Non-pigmented ciliary epithelial cell (primary cell): ENCODE results near the gene KRT81.
A peak's percentile ranks its signal among the peaks of the same experiment; 100 is the strongest.
"Not testable (repeated sequence)": the region's sequence is repeated elsewhere in the genome, so short reads cannot be mapped to it uniquely, and the experiment has no call there.

ENCODE experiments used
- DNase-seq: peaks from one replicate; pipeline ENCODE4 v3.0.0-alpha.2; 2010; ENCODE audit warnings: low read depth

KRT81 gene

DNA sequence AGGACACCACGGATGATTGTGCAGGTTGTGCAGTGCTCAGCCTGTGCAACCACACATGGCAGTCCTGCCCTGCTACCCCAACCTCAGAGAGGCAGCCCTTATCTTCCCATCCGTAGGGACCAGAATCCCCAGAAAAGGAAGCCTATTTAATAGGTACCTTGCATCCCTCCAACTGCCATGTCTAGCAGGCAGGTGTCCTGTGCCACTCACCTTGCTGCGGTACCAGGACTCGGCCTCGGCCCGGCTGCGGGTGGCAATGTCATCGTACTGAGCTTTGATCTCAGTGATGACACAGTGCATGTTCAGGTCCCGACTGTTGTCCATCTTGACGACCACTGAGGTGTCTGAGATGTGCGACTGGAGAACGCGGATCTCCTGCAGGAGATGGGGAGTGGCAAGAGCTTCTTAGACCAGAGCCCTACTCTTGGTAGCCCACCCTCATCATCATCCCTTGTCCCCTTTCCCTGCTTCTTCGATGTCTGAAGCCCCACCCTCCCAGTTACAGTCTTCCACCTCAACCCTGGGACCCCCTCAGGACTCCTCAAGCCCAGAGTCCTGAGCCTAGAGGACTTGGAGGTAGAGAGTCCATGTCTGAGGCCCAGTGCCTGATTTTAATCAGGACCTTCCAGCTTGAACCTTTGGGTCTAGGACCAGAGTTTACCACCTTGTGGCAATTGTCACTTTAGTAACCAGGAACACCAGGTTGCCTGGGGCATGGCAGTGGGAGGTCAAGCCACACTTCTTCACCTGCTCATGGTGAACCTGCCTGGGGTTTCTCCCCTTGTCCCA is 37.7 kb downstream of the KRT81 start:
- DNase-seq, result no peak

DNA sequence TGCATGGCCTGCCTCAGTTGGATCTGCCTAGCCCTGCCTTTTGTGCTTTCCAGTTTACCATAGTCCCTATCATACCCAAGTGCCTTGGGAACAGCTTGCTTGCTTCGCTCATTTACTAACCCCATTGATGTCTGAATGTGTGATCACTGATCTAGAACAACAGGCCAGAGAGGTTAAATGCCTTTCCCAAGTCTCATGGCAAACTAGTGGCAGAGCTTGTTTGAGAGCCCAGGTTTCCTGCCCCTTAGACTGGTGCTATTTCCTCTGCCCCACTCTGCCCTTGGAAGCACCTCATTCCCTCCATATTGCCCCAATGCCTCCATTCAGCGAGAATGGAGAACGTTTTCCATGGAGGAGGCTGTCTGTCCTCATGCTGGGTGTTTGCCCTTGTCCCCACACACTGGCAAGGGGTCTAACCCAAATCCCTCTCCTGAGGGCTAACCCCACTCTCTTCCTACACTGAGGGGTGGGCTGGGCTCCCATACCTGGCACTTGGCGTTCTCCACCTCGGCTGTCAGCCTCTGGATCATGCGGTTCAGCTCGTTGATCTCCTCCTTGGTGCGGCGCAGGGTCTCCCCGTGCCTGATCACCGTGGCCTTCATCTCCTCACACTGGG is 38.5 kb downstream of the KRT81 start:
- no peak for DNase-seq

GRCh38 chr12:52252175-52252615 is 39.1 kb downstream of the KRT81 start:
- DNase-seq, result not testable (repeated sequence)

DNA sequence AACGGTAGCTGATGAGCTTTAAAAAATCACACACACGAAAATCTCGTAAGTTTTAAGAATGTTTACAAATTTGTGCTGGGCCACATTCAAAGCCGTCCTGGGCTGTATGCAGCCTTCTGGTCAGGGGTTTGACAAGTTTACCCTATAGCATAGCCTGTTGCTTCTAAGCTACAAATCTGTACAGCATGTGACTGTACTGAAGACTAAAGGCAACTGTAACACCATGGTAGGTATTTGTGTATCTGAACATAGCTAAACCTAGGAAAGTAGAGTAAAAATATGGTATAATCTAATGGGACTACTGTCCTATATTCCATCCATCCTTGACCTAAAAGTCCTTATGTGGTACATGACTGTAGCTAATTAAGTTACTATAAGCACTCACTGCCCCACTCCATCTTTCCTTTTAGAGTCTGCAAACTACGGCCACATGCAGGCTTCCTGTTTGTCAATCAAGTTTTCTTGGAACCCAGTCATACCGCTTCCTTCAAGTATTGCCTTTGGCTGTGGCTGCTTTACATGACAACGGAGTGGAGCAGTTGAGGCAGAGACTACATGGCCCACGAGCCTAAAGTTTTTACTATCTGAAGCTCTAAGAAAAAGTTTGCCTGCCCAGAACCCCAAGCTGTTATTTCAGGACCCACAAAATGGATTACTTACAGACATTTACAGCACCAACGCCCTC is 39.8 kb downstream of the KRT81 start:
- DNase-seq, result no peak

DNA sequence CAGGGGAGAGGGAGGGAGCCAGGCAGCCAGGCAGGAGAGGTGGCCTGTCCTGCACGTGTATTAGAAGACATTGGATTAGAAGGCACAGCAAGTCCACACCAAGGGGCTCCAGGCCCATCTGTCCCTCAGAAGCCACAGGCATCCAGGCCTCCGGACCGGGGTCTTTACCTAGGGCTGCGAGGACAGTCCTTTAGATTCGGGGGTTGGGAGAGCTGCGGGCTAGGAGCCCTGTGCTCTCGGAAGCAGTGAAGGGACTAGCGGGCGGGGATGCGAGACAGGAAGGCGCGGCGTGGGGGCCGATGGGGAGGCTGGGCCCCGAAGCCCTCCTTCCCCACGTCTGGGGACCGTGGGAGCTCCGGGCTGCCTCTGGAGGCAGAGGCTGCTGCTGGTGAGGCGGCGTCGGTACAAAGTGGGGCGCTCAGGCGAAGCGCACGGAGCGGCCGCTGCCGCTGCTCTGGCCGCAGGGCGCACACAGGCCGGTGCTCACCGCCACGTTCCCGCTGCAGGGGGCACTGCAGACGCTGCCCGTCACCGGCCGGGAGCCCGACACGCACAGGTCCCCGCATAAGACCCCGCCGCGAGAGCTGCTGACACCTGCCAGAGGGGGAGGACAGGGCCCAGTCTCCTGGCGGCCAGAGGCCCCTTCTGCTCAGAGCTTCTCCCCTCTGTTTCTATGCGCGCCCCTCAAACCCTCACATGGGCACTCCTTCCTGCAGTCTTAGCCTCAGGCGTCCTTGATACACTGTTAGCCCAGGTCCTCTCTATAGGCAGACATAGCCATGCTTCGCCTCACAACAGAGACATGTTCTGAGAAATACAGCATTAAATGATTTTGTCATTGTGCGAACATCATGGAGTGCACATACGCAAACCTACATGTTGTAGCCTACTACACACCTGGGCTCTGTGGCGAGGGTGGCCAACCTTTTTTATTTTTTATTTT is 41.0 kb downstream of the KRT81 start:
- DNase-seq, result no peak

DNA sequence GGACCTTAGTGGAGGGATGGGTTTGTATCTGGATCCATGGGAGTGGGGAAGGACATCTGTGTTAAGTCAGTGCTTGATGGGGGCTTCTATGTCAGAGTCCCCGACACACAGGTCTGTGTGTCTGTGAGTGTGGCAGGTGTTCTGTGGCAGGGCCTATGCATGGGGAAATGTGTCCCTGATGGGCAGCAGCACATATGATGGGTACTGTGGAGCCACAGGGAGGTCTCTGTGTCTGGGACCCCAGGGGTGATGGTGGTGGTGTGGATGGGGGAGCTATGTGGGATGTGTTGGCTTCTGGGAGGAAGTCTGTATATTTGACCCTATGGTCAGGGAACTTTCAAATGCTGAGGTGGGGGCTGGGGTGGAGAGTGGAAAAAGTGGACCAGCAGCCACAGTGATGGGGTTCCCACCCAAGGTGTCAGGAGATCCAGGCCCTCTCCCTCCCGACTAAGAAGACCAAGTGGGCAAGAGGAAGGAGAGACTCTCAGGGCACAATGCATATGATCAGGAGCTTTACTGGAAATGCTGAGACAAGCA is 41.8 kb downstream of the KRT81 start:
- DNase-seq, result no peak

- DNase-seq, result no peak
Observed at GRCh38 chr12:52248541-52249461, 42.5 kb downstream of the KRT81 start.

DNA sequence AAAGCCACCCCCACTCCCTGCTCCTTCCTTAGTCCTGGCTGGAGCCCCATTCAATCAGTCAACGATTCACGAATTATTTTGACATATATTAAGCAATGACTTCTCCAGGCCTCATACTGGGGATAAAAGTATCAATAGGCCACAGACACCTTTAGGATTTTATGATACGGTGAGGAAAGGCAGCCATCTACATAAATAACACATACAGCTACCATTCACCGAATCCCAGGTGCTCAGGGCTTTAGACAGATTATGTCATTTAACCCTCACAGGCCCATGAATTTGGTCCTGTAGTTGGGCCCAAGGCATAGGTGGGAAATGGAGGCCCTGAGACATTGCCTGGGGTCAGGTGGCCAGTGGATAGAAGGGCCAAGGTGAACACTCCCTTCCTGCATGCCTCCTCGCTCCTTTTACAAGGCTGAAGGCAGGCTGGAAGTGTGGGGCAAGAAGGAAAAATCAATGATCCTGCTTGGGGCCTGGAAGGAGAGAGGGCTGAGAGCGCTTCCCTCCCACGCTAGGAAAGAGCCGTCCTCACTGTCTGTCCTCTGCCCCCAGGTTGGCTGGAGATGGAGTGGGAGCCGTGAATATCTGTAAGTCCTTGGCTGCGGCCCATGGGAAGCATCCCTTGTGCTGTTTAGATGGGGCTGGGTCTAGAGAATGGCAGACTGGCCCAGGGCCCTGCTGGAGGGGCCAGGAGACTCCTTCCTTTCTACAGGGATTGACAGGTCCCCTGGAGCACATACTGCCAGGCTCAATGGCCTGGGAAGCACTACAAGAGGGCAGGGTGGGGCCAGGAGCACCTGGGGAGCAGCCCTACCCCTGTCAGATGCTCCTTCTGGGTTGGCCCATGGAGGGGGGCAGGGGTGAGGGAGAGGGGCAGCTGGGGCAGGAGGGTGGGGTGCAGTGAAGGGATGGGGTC is 43.5 kb downstream of the KRT81 start:
- no peak for DNase-seq

- no peak for DNase-seq
Observed at GRCh38 chr12:52246720-52247621, 44.4 kb downstream of the KRT81 start.

- no peak for DNase-seq
Observed at GRCh38 chr12:52245962-52246569, 45.3 kb downstream of the KRT81 start.

DNA sequence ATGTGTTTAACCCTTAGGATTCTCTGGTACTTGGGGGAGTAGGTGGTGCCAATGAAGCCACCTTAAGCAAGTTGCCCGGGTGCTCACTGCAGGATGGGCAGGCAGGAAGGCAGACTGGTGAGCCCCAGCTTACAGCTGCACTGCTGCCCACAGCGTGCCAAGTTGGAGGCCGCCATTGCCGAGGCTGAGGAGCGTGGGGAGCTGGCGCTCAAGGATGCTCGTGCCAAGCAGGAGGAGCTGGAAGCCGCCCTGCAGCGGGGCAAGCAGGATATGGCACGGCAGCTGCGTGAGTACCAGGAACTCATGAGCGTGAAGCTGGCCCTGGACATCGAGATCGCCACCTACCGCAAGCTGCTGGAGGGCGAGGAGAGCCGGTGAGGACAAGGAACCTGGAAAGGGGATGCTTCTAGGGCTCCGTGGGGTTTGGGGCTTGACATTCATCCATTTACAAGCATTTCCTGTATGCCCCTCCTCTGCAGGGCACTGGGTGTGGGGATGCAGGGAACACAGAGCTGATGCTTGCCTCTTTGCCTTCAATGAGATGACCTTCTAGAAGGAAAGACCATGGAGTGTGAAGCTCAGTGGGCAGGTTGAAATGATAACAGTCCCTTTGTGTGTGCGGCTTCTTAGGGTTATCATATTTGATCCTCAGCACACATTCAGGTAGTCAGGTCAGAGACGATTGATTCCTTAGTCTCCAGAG is 45.9 kb downstream of the KRT81 start:
- no peak for DNase-seq

DNA sequence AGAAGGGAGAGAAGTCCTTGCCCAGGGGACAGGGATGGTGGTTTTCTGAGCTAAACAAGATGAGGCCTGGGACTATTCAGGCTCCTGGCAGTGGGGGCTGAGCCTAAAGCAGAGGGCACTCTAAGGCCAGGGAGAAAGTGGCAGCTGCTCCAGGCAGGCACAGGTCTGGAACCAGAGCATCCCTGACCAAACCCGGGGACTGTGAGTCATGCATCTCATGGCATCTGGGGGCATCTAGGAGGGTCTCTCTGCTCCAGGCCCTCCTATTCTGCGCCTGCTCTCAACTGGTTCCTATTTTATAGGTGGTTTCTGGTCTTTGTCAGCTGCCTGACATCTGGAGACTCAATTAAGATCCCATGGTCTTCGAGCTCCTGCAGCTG is 46.7 kb downstream of the KRT81 start:
- no peak for DNase-seq

GRCh38 chr12:52243856-52244614 is 47.3 kb downstream of the KRT81 start:
- DNase-seq, result peak; percentile 57

DNA sequence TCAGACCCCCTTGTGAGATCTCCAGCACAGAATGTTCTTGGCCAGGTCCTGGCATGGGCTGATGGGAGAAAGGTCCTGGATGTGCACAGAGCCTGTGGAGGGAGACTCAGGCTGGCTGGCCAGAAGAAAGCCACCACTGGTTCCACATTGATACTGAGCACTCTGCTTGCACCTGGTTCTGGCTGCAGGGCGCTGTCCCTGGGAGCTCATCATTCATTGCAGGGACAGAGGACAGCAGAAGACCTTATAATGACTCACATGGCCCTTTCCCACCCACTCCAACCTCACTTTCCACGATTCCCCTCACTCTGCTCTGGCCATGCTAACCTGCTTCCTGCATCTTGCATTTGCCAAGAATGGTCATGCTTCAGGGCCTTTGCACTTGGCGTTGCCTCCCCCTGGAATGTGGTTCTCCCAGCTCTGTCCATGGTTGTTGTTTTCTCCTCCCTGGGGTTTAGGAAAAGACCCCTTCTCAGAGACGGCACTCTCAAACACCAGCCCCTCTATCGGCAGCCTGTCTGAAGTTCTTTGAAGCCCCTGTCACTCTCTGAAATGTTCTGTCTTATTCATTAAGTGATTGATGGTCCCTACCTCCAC is 48.0 kb downstream of the KRT81 start:
- no peak for DNase-seq

- DNase-seq, result no peak
Observed at GRCh38 chr12:52242442-52243258, 48.7 kb downstream of the KRT81 start.
